SHP77 treated with DMSO at 0.1 percent for 48 hours (cell line): ENCODE measurements around the gene ZNF846.
"Not testable (repeated sequence)": the region's sequence is repeated elsewhere in the genome, so short reads cannot be mapped to it uniquely, and the experiment has no call there.

Source experiments
- DNase-seq: peaks from one replicate; lab custom pipeline; 2025; lab: John Stamatoyannopoulos, UW

Gene ZNF846

DNA sequence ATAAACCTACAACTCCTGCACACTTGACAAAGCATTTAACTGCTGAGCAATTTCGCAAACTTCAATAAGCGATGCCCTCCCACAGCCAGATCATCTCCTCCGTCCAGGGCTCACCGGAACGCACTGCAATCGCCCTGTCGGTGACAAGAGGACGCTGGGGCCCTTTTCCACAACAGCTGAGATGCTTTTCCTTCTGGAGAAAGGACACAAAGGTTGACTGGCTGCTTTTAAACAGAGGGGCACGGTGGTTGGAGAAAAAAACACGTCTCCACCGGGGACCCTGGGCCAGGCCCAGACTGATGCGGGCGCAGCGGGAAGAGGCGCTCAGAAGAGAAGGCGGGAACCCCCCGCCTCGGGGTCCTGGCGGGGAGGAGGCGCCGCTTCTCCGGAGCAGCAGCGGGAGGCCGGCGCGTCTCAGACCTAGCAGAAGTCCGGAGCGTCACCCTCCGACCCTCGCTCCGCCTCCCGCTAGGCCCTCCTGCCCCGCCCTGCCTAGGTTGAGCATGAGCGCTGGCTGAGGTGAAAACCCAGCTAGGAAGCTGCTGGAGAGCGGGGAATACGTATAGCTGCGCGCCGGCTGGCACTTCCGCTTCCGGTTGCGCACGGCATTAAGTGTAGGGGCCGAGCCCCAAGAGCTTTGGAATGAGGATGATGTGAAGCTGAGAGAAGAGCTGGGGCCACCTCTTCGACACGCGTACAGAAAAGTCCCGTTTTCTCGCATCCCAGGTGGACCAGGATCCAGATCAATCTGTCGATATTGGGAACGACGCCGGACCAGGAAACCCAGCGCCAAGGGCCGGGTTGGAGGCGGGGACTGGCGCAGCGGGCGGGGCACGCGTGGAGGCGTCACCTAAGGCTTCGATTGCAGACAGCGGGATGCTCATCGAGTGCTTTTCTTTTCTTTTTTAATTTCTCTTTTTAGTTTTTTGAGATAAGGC is at the start of gene ZNF846:
Gene ZNF846, minus strand, starts transcription at position 564 of the 938 bp plus-strand sequence. CDS start 3,788 bp downstream, outside the sequence.
- peak; percentile 80 for DNase-seq

- no peak for DNase-seq
These were observed 49.7 kb upstream of the ZNF846 start for GRCh38 chr19:9818175-9818733.

GRCh38 chr19:9811139-9811538 is 42.6 kb upstream of the ZNF846 start:
- DNase-seq, result no peak

GRCh38 chr19:9808855-9809824 is 40.6 kb upstream of the ZNF846 start:
- no peak for DNase-seq

- DNase-seq, result no peak
These were observed 38.3 kb upstream of the ZNF846 start for GRCh38 chr19:9806803-9807202.

DNA sequence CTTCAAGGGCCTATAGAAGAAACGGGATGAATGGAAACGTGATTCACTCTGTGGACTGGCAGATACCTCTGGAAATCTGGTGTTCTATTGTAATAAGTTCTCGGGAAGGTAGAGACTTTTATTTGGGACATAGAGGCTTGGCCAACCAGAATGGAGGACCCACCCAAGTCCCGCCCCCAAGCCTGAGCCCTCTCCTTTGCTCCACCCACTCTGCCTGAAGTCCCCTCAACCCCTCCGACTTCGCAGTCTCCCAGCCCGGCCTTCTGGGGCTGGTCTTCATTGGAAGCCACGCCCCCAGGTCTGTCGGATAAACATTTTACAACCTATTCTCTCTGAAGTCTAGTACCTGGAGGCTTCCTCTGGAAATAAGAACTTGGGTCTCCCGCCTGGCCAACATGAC is 33.4 kb upstream of the ZNF846 start:
- DNase-seq, result no peak

- DNase-seq, result no peak
These were observed 30.6 kb upstream of the ZNF846 start for GRCh38 chr19:9799162-9799561.

DNA sequence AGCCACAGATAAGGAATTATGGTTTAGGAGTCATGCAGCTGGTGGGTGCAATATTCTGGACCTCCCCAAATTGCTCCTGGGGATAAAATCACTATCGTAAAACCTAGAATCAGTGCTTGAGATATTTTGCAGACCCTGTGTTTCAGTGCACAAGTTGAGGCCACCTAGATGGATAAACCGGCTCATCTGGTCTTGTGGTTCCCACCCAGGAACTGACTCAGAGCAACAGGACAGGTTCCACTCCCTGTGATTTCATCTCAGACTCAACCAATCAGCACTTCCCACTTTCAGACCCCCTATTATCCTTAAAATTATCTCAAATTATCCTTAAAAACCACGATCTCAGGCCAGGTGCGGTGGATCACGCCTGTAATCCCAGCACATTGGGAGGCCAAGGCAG is 29.3 kb upstream of the ZNF846 start:
- DNase-seq, result no peak

- DNase-seq, result peak; percentile 76
These were observed 27.7 kb upstream of the ZNF846 start for GRCh38 chr19:9796113-9796773.

DNA sequence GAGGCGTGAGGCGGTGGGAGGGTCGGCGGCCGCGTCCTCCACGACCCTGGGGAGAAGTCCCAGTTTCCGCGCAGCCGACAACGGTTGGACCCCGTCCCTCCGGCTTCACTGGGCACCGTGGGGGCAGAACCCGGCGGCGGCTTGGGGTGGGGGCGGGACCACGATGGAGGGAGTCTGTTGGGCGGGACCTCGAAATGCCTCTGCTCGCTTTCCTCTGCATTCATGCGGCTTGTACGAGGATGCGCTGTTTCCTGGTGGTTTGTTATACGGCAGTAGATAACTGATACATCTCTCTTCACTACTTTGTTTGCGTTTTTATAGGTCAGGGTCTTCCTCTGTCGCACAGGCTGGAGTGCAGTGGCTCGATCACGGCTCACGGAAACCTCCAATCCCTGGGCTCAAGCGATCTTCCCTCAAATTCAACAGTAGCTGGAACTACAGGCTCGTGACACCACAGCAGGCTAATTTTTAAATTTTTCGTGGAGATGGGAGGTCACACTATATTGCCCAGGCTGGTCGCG is 24.6 kb upstream of the ZNF846 start:
- no peak for DNase-seq

DNA sequence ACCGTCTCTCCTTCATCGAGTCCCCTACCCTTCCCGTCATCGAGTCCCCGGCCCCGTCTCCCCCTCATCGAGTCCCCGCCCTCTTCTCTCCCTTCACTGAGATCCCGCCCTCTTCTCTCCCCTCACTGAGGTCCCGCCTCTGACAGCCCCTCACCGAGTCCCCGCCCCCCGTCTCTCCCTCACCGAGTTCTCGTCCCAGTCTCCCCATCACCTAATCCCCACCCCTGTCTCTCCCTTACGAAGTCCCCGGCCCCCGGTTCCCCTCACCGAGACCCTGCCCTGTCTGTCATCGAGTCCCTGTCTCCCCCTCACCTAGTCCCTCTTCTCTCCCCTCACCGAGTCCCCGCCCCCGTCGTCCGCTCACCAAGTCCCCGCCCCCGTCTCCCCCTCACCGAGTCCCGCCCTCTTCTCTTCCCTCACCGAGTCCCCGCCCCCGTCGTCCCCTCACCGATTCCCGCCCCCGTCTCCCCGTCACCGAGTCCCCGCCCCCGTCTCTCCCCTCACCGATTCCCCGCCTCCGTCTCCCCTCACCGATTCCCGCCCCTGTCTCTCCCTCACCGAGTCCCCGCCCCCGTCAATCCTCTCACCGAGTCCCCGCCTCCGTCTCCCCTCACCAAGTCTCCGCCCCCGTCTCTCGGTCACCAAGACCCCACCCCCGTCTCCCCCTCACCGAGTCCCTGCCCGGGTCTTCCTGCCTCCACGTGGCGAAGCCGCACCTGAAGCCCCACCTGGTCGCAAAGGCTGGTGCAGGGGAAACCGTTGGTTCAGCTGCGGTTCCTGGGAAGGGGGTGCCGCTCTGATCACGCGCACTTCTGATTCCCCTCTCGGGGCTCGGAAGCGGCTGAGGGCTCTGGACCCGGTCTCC is 23.9 kb upstream of the ZNF846 start:
- peak; percentile 54 for DNase-seq

- DNase-seq, result peak; percentile 63
These were observed 23.1 kb upstream of the ZNF846 start for GRCh38 chr19:9791552-9792205.

- DNase-seq, result not testable (repeated sequence)
These were observed 22.5 kb upstream of the ZNF846 start for GRCh38 chr19:9791073-9791367.

GRCh38 chr19:9789579-9789978 is 21.0 kb upstream of the ZNF846 start:
- DNase-seq, result not testable (repeated sequence)

GRCh38 chr19:9789066-9789465 is 20.5 kb upstream of the ZNF846 start:
- no peak for DNase-seq

GRCh38 chr19:9788604-9789003 is 20.1 kb upstream of the ZNF846 start:
- not testable (repeated sequence) for DNase-seq

- DNase-seq, result no peak
These were observed 18.3 kb upstream of the ZNF846 start for GRCh38 chr19:9786819-9787218.

DNA sequence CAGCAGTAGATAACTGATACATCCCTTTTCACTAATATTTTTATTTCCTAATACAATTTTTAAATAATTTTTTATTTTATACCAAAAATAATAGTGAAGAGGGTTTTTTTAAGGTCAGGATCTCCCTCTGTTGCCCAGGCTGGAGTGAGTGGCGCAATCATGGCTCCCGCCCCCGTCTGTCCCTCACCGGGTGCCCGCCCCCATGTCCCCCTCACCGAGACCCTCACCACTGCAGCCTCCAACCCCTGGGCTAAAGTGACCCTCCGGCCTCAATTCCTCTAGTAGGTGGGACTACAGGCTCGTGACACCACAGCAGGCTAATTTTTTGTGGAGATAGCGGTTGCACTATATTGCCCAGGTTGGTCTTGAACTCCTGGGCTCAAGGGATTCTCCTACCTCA is 17.8 kb upstream of the ZNF846 start:
- DNase-seq, result no peak

- peak; percentile 73 for DNase-seq
These were observed 17.1 kb upstream of the ZNF846 start for GRCh38 chr19:9785367-9786331.
